Measurements from ENCODE around the gene OSBPL8. TPM values are rescaled to one million over a fixed set of nuclear protein-coding genes. Genes with fewer than 3 reads are reported as not detected.

OSBPL8 gene
- total RNA-seq, 1 experiment from 2014 or later = 81.7 TPM

GRCh38 chr12:76391461-76391860 is 168.1 kb downstream of the OSBPL8 start:
- no peak overlapping the region for H3K4me3 Mint-ChIP-seq
- ChIA-PET POLR2A (no interaction called here), CTCF (no interaction called here)
- no peaks in the 10 kb centered on the region for H3K9me3 Mint-ChIP-seq
- H3K4me1 Mint-ChIP-seq = no peaks in the 10 kb centered on the region
- DNase-seq (ENCODE audit: low spot score) = no peak
- TF ChIP-seq FOXK1 (CRISPR knock-in tag; IDR thresholded peaks at IDR 0.05) (no peak), NFYB (CRISPR knock-in tag; conservative IDR thresholded peaks at IDR 0.05; ENCODE audit: low read depth) (no peak), TP53 (CRISPR knock-in tag; IDR thresholded peaks at IDR 0.05) (no peak), ZNF263 (CRISPR knock-in tag; IDR thresholded peaks at IDR 0.05; ENCODE audit: low read depth) (no peak)
- TF ChIP-seq, protein P1, sequence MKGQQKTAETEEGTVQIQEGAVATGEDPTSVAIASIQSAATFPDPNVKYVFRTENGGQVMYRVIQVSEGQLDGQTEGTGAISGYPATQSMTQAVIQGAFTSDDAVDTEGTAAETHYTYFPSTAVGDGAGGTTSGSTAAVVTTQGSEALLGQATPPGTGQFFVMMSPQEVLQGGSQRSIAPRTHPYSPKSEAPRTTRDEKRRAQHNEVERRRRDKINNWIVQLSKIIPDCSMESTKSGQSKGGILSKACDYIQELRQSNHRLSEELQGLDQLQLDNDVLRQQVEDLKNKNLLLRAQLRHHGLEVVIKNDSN (CRISPR knock-in tag; IDR thresholded peaks at IDR 0.05) = no peak
- no peak overlapping the region for H3K27ac Mint-ChIP-seq
- no peaks in the 10 kb centered on the region for H3K27me3 Mint-ChIP-seq (ENCODE audit: low read depth)
- peaks cover 5% of the 10 kb centered on the region; the same call in 1 of the 2 replicates for H3K36me3 Mint-ChIP-seq
- ATAC-seq = no peak

GRCh38 chr12:76387614-76388013 is 172.0 kb downstream of the OSBPL8 start:
- Mint-ChIP-seq H3K36me3 (peaks cover 9% of the 10 kb centered on the region; the same call in 1 of the 2 replicates), H3K4me3 (no peak overlapping the region), H3K4me1 (peaks cover 5% of the 10 kb centered on the region), H3K9me3 (no peaks in the 10 kb centered on the region), H3K27ac (no peak overlapping the region), H3K27me3 (ENCODE audit: low read depth) (no peaks in the 10 kb centered on the region)
- ChIA-PET POLR2A (no interaction called here), CTCF (no interaction called here)
- no peak for DNase-seq (ENCODE audit: low spot score)
- TF ChIP-seq ZNF396 (CRISPR knock-in tag; IDR thresholded peaks at IDR 0.05; ENCODE audit: borderline replicate concordance) = no peak
- no peak for TF ChIP-seq ZNF232 (CRISPR knock-in tag; IDR thresholded peaks at IDR 0.05)
- TF ChIP-seq SMAD3 (CRISPR knock-in tag; IDR thresholded peaks at IDR 0.05; ENCODE audit: borderline replicate concordance) = no peak
- no peak for TF ChIP-seq OVOL2 (CRISPR knock-in tag; IDR thresholded peaks at IDR 0.05; ENCODE audit: borderline replicate concordance)
- TF ChIP-seq SP1 (CRISPR knock-in tag; conservative IDR thresholded peaks at IDR 0.05) = no peak
- TF ChIP-seq GABPB1 (CRISPR knock-in tag; IDR thresholded peaks at IDR 0.05) = no peak
- TF ChIP-seq, protein P2, sequence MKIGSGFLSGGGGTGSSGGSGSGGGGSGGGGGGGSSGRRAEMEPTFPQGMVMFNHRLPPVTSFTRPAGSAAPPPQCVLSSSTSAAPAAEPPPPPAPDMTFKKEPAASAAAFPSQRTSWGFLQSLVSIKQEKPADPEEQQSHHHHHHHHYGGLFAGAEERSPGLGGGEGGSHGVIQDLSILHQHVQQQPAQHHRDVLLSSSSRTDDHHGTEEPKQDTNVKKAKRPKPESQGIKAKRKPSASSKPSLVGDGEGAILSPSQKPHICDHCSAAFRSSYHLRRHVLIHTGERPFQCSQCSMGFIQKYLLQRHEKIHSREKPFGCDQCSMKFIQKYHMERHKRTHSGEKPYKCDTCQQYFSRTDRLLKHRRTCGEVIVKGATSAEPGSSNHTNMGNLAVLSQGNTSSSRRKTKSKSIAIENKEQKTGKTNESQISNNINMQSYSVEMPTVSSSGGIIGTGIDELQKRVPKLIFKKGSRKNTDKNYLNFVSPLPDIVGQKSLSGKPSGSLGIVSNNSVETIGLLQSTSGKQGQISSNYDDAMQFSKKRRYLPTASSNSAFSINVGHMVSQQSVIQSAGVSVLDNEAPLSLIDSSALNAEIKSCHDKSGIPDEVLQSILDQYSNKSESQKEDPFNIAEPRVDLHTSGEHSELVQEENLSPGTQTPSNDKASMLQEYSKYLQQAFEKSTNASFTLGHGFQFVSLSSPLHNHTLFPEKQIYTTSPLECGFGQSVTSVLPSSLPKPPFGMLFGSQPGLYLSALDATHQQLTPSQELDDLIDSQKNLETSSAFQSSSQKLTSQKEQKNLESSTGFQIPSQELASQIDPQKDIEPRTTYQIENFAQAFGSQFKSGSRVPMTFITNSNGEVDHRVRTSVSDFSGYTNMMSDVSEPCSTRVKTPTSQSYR (CRISPR knock-in tag; IDR thresholded peaks at IDR 0.05) = no peak
- TF ChIP-seq, protein P3, sequence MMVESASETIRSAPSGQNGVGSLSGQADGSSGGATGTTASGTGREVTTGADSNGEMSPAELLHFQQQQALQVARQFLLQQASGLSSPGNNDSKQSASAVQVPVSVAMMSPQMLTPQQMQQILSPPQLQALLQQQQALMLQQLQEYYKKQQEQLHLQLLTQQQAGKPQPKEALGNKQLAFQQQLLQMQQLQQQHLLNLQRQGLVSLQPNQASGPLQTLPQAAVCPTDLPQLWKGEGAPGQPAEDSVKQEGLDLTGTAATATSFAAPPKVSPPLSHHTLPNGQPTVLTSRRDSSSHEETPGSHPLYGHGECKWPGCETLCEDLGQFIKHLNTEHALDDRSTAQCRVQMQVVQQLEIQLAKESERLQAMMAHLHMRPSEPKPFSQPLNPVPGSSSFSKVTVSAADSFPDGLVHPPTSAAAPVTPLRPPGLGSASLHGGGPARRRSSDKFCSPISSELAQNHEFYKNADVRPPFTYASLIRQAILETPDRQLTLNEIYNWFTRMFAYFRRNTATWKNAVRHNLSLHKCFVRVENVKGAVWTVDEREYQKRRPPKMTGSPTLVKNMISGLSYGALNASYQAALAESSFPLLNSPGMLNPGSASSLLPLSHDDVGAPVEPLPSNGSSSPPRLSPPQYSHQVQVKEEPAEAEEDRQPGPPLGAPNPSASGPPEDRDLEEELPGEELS (CRISPR knock-in tag; IDR thresholded peaks at IDR 0.05) = no peak
- no peak for ATAC-seq

GRCh38 chr12:76384560-76384959 is 175.0 kb downstream of the OSBPL8 start:
- no peak overlapping the region for H3K27ac Mint-ChIP-seq
- no peaks in the 10 kb centered on the region for H3K9me3 Mint-ChIP-seq
- ChIA-PET POLR2A (no interaction called here), CTCF (interaction anchor here (2.1 kb wide), 1 partner anchor 72 kb away, joined by 4 read pairs; no protein-coding TSS in a partner anchor)
- DNase-seq (ENCODE audit: low spot score) (no peak), ATAC-seq (no peak)
- no peak overlapping the region for H3K4me3 Mint-ChIP-seq
- no peaks in the 10 kb centered on the region for H3K27me3 Mint-ChIP-seq (ENCODE audit: low read depth)
- peaks cover 9% of the 10 kb centered on the region; the same call in 1 of the 2 replicates for H3K36me3 Mint-ChIP-seq
- H3K4me1 Mint-ChIP-seq = peaks cover 5% of the 10 kb centered on the region
- TF ChIP-seq ZNF416 (CRISPR knock-in tag; IDR thresholded peaks at IDR 0.05) = no peak
- TF ChIP-seq SMAD4 (CRISPR knock-in tag; IDR thresholded peaks at IDR 0.05) = no peak
- no peak for TF ChIP-seq FOXJ3 (CRISPR knock-in tag; IDR thresholded peaks at IDR 0.05; ENCODE audit: borderline replicate concordance)
- no peak for TF ChIP-seq GABPB1 (CRISPR knock-in tag; IDR thresholded peaks at IDR 0.05)
- TF ChIP-seq FOXK1 (CRISPR knock-in tag; IDR thresholded peaks at IDR 0.05) = no peak
- no peak for TF ChIP-seq MYBL2 (CRISPR knock-in tag; IDR thresholded peaks at IDR 0.05)
- no peak for TF ChIP-seq NR1H2 (CRISPR knock-in tag; IDR thresholded peaks at IDR 0.05)
- no peak for TF ChIP-seq ZNF396 (CRISPR knock-in tag; IDR thresholded peaks at IDR 0.05; ENCODE audit: borderline replicate concordance)
- TF ChIP-seq ZNF532 (CRISPR knock-in tag; IDR thresholded peaks at IDR 0.05; ENCODE audit: borderline replicate concordance) = no peak
- TF ChIP-seq SP1 (CRISPR knock-in tag; conservative IDR thresholded peaks at IDR 0.05) = no peak
- TF ChIP-seq CREM (CRISPR knock-in tag; IDR thresholded peaks at IDR 0.05) = no peak
- no peak for TF ChIP-seq IRF2 (CRISPR knock-in tag; IDR thresholded peaks at IDR 0.05; ENCODE audit: borderline replicate concordance, low read depth)
- no peak for TF ChIP-seq OVOL2 (CRISPR knock-in tag; IDR thresholded peaks at IDR 0.05; ENCODE audit: borderline replicate concordance)
- no peak for TF ChIP-seq NR3C1 (CRISPR knock-in tag; conservative IDR thresholded peaks at IDR 0.05; ENCODE audit: low read depth)
- no peak for TF ChIP-seq ZNF671 (CRISPR knock-in tag; IDR thresholded peaks at IDR 0.05)
- no peak for TF ChIP-seq ZNF232 (CRISPR knock-in tag; IDR thresholded peaks at IDR 0.05)

Data from WTC11 (cell line).